ENCODE results near the gene TMEM127.
"Not testable (repeated sequence)": the region's sequence is repeated elsewhere in the genome, so short reads cannot be mapped to it uniquely, and the experiment has no call there.

TMEM127 gene
- 91.5 to 260 (median 148) reads per million in 17 experiments for total RNA-seq

- DNase-seq, result peak; percentile 99
Observed at GRCh38 chr2:96265840-96266679, at the start of gene TMEM127, which contains the start of gene CIAO1. TSS of gene TMEM127 (minus strand) at chr2:96265997. CDS start at chr2:96265381, 616 bp downstream. TSS of gene CIAO1 (plus strand) at chr2:96266225. CDS start at chr2:96266351, 126 bp downstream.

- no peak for DNase-seq
Observed at GRCh38 chr2:96315005-96315399, 49.2 kb upstream of the TMEM127 start.

- DNase-seq, result no peak
Observed at GRCh38 chr2:96308248-96308647, 42.5 kb upstream of the TMEM127 start.

GRCh38 chr2:96306370-96306769 lies 40.6 kb upstream of the TMEM127 start:
- peak in 2 of 4 experiments; percentile 37 to 50 for DNase-seq

GRCh38 chr2:96305979-96306308 lies 40.1 kb upstream of the TMEM127 start:
- no peak for DNase-seq

- DNase-seq, result peak; percentile 93 to 96 (median 94)
Observed at GRCh38 chr2:96305091-96305978, 39.5 kb upstream of the TMEM127 start, which contains the start of gene SNRNP200. TSS of gene SNRNP200 (minus strand) at chr2:96305546. CDS start at chr2:96305437, 109 bp downstream.

GRCh38 chr2:96304606-96305005 lies 38.8 kb upstream of the TMEM127 start:
- no peak for DNase-seq

GRCh38 chr2:96301865-96302264 lies 36.1 kb upstream of the TMEM127 start:
- DNase-seq, result no peak

- no peak for DNase-seq
Observed at GRCh38 chr2:96296925-96297324, 31.1 kb upstream of the TMEM127 start.

- not testable (repeated sequence) for DNase-seq
Observed at GRCh38 chr2:96294271-96294670, 28.5 kb upstream of the TMEM127 start.

GRCh38 chr2:96291751-96292150 lies 26.0 kb upstream of the TMEM127 start:
- no peak for DNase-seq

GRCh38 chr2:96287273-96287856 lies 21.6 kb upstream of the TMEM127 start:
- DNase-seq, result no peak

GRCh38 chr2:96276787-96277499 lies 11.1 kb upstream of the TMEM127 start:
- DNase-seq, result no peak

GRCh38 chr2:96274355-96275056 lies 8.7 kb upstream of the TMEM127 start:
- no peak for DNase-seq

GRCh38 chr2:96273763-96274162 lies 8.0 kb upstream of the TMEM127 start:
- DNase-seq, result no peak

GRCh38 chr2:96271995-96272394 lies 6.2 kb upstream of the TMEM127 start:
- no peak for DNase-seq

GRCh38 chr2:96267159-96267971 lies 1.6 kb upstream of the TMEM127 start:
- DNase-seq, result peak; percentile 49 to 76 (median 61)

GRCh38 chr2:96265349-96265839 lies 403 bp downstream of the TMEM127 start:
- peak in 3 of 4 experiments; percentile 15 to 57 (median 34) for DNase-seq

- DNase-seq, result peak; percentile 41 to 64 (median 52)
Observed at GRCh38 chr2:96264656-96265348, 995 bp downstream of the TMEM127 start.

- DNase-seq, result no peak
Observed at GRCh38 chr2:96264086-96264485, 1.7 kb downstream of the TMEM127 start.

Measured in suppressor macrophage (primary cell).